HG03066 (cell line): ENCODE data around the gene MAGI1.
A peak's percentile ranks its signal among the peaks of the same experiment; 100 is the strongest.
"Not testable (repeated sequence)": the region's sequence is repeated elsewhere in the genome, so short reads cannot be mapped to it uniquely, and the experiment has no call there.

Experiments
- ATAC-seq: cut with Tn5 transposase; IDR thresholded peaks from one replicate; pipeline ENCODE4 v1.9.1; 2021; ENCODE audit warnings: low read depth; ENCODE audit not compliant: unreplicated experiment

Gene MAGI1

DNA sequence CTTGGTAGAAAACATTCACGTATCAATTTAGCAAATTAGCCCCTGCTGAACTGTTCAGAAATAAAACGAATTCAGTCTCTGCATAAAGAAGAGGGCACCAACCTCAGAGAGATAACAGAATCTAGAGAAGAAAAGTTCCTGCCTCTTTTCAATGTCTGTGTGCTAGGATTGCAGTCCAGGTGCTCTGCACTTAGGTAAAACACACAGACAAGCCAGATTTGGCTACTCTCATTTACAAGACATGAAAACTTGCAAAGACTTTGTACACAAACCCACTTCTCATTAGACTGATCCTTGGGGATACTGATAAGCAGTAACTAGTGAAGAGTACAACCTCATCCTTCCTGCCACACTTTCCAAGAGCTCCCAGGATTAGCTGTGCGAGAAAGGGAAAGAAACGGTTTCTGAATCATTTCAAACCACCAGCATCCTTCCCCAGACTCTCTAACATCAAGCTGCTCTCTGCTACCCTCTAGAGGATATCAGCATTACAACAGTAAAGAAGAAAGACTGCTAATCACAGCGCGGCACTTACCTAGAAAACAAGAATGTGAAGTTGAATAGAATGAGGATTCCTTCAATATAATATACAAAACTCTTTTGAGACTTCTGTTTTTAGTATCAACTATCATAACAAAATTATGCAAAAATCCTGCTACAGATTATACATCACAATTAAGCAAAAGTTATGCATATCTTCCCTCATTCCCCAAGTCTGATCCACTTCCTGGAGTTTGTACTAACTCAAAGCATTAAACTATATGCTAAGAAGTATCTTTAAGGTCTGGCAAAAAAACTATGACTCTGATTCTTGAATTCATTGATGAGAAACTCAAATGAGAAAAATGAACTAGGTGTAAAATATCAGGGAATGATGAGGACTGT lies 306.4 kb downstream of the MAGI1 start:
- ATAC-seq = peak; percentile 98

DNA sequence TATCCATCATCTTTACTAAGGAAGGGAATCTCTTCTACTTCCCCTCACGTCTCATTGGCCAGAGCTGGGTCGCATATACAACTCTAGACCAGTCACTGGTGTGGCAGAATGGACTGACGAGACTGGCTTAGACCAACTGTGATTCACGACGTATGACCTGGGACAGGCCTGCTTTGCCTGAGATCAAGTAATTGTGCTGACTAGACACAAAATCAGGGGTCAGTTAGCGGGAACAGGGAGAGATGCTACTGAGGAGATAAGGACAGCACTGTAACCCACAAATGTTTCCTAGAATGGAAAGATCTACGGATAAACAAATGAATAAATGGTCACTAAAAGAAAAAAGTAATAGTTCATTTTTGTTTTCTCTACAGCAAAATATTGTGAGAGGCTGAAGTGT lies 308.3 kb downstream of the MAGI1 start:
- no peak for ATAC-seq

DNA sequence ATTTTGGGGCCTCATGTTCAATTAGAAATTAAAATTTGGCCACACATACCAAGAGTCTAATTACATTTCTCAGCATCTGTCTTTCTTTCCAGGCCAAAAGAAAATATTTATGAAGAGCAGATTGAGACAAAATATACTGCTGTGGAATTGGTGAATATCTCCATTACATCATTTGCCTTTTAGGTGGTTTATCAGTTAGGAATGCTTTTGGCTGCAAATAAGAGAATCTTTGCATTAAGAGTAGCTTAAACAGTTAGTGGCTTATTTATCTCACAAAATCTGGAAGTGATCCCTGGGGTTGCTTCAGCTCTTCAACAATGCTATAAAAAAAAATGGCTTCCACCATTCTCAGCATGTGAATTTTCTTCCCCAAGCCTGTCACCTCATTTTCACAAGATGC lies 308.7 kb downstream of the MAGI1 start:
- no peak for ATAC-seq

DNA sequence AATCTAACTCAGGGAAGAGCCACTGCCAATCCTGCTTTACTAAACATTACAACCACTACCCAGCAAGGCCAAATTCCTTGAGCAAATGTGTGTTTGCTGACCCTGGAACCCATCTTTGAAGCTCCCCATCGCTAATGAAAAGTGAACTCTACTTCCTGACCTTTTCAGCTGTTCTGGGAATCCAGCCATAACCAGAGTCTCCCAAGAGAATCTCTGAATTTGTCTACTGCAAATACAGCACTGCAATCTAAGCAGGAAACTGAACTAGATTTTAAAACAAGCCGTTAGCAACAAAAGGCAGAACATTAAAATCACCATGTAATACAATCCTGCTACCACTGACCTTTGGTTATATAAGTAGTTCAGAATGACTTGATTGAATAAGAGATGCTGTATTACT lies 309.2 kb downstream of the MAGI1 start:
- ATAC-seq = no peak

DNA sequence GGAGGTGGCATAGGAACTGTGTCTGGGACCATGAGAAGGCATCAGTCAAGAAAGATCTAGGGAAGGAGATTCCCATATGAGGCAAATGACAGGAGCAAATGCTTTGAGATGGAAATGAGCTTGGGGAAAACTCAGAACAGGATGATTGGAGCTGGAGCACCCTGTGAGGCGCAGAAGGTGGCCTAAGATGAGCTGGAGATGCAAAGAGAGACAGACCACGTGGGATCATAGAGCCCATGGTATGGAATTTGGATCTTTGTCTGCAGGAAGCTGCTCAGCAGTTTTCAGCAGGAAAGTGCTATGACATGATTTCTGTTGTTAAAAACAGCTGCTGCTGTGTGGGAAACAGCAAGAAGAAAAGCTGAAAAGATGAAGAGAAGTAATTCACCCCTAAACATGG lies 310.6 kb downstream of the MAGI1 start:
- no peak for ATAC-seq

DNA sequence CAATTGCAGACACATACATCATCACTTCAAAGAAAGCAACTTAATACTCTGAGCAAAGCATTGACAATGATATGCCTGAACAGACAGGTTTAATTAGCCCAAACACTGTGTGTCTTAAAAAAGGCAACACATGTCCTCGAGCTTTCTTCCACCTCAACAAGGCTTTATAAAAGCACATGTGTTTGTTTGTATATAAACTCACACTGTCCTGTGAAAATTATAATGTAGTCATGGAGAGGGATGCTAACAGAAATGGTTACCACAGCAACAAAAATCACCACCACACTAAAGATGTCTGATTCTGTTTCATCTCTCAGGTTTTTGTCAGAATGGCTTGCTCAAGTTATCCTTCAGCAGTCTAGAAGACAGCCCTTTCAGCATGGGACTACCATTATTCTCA lies 314.7 kb downstream of the MAGI1 start:
- no peak for ATAC-seq

DNA sequence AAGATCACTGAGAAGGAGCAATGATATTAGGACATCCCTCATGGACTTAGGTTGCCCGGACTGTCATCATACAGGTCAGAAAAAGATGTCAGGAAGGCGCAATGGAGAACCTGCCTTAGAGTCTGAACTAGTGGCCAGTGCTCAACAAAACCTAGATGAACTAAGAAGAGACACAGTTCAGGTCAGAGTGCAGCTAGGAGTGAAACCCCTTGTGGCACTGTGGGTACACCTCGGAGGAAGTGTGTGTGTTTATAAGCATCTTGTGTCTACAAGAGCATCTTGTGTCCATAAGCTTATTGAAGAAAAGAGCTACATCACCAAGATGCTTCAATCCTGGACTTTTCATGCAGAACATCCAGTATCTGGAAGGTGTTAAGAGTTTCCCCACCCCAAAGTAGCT lies 315.7 kb downstream of the MAGI1 start:
- no peak for ATAC-seq

DNA sequence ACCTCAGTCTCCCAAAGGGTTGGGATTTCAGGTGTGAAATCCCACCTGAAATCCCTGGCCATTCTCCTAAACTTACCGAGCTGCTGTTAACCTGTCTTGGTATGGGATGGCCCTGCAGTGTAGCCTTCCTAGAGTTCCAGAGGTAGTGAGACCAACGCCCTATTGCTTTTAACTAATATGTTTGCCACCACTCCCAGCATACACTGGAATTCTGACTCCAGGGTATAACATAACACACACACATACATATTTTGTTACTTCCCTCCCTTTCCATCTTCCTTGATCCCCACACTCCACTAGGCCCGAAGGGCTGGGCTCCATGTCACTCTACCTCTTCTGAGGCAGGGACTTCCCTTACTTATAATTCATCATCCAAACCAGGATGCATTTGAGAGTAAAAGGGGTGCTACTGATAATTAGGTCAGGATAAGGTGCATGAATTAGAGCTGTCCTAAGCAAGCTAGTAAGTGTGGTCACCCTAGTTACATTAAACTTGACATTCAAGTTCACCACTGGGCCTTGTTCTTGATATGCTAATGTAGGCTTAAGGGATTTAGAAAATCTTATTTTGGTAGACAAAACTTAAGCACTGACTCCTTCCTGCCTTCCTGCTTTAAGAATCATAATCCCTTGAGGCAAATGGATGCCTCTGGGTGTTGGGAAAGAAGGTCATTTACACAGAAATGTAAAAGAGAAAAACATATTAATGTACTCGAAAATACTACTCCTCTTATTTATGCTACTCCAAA lies 317.6 kb downstream of the MAGI1 start:
- ATAC-seq = no peak

DNA sequence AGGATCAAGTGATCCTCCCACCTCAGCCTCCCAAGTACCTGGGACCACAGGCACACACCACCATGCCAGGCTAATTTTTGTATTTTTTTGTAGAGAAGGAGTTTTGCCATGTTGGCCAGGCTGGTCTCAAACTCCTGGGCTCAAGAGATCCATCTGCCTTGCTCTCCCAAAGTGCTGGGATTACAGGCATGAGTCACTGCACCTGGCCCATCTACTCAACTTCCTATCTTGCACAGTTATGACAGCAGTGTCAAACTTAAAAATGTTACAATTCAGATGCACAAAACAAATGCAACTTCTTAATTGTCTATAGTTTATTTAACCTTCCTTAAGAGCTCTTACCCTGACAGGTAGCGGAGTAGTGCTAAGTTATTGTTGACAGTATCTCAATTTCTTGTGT lies 319.1 kb downstream of the MAGI1 start:
- ATAC-seq = not testable (repeated sequence)

DNA sequence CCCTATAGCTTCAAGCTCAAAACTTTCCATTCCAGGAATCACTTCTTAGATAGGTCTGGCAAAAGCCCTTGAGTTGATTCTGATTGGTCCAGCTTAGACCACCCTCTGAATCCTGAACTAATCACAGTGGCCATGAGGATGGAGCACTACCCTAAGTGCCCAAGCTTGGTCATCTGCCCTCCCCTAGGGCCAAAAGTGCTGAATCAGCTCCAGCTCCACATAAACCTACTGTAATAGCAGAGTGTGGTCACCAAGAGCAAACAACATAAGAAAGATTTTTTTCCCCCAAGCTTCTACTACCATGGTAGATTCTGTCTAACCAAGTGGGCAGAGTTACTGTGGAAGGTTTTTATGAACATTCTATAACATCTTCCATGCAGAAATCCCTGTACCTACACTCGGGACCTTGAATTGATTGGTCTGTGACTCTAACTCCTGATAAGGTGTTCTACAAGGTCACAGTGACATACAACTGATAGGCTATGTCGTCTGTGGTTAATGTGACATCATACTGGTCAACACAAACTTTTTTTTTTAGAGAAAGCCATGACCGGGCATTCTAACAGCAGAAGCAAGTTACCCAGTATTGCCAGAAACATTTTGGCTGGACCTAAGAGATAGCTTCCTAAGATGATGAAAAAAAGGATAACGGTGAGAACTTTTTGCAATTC lies 320.9 kb downstream of the MAGI1 start:
- no peak for ATAC-seq

DNA sequence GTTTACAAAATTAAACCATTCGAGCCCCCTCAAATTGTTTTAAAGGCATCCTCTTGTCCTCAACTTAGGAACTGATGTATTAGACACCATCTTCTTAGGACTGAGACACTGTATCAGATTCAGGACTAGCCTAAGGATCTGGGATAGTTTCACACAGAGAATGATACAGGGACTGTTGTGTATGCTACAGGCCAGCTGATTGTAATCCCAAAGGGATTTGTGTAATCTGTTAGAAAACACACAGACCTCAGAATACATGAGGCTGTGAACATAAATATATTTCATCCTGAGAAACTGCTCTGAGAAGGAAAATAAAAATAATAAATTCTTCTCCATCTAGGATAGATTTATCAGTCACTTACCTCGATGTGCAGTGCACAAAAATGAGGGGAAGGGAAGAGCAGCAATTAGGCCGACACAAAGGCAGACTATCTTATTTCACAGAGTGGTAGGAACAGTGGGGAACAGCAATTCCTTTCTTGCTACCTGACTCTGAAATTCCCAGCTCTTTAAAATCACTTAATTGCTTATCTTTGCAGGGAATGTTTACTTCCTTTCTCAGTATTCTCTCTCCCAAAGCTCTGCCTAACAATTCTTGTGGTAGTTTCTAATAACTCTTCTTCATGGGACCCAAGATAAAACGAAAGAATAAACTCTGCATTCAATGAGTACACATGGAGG lies 322.5 kb downstream of the MAGI1 start:
- ATAC-seq = no peak

DNA sequence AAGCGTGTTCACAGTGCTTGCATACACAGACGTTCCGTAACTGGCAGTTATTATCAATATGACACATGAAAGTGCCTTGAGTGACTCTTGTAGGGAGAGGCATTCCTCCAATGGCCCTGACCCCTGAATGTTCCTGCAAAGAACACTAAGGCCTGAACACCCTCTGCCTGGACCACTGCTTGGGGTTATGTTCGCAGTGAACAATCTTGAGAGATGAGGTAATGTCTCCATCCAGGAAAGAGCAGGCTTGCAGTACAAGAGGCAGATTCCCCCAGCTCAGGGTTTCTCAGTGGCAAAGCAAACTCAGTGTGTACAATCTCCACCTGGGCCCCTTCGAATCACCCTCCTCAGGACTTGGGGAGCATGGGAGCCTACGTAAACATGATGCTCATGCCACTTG lies 324.6 kb downstream of the MAGI1 start:
- no peak for ATAC-seq

DNA sequence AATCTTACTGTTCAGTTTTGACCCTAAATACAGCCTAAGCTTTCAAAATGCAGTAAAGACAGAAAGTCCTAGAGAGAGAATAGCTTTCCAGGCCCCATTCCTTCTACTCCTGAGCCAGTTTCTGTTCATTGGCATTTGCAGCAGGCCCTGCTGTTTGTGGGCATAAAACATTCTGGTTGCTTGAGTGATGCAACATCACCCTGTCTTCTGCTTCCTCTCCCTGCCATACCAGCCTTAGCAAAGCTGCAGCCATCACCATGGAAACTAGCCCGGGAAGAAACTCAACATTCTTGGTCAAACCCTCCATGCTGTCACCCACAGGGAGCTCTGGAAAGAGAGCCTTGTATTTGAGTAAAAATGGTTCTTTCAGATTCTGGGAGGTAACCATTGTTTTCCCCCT lies 325.7 kb downstream of the MAGI1 start:
- no peak for ATAC-seq

DNA sequence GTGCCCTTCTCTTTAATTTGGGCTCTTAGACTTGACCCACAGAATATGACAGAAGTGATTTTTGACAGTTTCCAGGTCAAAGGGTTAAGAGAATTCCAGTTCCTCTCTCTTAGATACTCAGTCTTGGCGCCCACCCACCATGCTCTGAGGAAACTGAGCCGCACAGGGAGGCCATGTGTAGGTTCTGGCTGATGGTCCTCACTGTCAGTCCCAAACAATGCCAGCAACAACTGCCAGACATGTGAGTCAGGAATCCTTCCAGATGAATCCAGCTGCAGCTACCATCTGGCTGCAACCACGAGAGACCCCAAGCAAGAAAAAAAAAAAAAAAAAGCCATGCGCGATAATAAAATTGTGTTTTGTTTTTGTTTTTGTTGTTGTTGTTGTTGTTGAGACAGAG lies 326.6 kb downstream of the MAGI1 start:
- no peak for ATAC-seq

DNA sequence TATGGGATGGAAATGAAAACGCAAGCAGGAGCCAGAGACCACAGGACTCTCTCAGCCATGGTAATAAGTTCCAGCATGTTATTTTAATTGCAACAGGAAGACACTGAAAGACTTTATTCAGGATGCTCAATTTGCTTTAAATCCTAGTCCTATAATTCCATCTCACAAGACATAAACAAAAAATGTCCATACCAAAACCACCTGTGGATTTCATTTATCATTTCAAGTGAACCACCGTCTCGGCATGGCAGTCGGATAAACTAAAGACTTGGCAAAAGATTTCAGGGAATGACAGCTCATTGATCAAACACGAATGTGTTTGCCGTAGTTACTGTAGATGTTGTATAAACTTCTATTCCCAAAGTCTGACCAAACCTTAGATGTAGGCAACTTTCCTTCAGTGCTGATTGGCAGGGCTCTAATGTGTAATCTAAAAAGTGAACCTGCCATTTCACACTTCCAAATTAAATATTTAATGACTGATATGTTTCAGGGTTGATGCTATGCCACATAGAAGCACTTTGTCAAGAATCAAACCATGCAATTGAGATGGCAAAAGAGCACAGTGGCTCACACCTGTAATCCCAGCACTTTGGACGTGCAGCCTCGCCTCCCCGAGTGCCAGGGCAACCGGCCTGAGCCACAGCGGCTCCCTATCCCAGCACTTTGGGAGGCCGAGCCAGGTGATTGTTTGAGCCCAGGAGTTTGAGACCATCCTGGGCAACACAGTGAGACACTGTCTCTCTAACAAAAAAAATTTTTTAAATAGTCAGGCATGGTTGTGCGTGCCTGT lies 331.7 kb downstream of the MAGI1 start:
- ATAC-seq = no peak

DNA sequence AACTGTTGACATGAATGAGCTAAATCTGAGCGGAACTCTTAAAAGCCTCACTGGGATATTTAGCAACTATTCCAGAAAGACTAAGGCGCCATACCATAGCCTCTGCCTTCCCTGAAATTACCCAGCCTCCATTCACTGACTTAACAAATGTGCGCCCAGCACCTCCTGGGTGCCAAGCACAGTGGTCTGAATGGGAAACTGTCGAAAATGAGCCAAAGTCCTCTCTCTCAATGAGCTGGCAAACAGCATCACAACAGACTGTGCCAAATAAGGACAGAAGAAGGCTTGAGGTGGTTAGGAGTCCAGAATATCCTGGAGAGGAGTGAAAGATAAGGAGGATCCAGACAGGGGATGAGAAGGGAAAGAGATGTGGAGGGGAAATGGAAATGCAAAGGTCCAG lies 332.4 kb downstream of the MAGI1 start:
- no peak for ATAC-seq

DNA sequence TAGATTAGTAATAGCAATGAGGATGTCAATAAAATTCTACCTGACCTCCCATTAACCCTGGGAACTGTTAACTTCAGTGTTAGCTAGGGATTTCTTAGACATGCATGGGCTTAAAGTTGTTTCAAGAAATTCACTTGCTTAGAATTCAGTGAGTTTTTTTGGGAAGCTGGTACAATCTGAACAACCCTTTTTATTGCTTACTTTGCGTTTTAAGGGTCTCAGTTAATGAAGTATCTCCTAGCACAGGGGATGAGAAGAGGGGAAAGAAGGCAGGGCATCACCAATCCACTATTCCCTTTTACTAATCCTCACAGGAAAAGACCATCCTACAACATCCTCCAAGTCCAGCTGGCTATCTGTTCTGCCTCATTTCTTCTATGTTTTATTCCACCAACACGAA lies 334.9 kb downstream of the MAGI1 start:
- no peak for ATAC-seq

DNA sequence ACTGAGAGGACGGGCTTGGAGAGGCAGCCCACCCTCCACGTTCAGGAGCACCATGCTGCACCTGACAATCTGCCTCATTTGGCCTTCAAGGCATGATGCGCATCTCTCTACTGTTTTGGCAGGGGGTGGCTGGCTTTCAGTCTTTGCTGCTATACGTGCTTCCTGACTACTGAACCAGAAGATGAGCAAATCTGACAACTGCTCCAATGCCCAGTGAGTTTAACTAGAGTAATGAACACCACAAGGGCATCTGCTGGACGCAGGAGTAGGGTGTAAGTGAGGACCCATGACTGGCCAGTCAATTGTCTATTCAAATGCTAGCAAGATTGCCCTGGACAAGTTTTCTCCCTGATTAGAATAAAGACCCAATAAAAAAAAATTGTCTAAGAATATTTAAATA lies 335.7 kb downstream of the MAGI1 start:
- no peak for ATAC-seq

DNA sequence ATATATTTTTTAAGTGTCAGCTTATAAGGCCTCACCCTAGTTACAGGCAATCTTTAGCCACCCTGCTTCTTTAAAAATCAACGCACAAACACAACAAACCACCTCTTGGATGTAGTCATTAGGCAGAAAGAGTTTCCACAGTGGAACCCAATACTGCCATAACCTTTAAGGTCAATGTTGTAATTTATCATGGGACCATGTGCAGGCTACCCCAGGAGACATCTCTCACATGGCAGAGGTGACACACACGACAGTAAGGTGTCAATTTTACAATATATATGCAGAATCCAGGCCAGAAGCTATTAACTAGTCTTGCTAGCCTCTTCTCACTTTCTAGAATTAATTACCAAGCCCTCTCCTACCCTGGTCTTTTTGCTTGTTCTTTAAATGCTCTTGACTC lies 336.5 kb downstream of the MAGI1 start:
- no peak for ATAC-seq

DNA sequence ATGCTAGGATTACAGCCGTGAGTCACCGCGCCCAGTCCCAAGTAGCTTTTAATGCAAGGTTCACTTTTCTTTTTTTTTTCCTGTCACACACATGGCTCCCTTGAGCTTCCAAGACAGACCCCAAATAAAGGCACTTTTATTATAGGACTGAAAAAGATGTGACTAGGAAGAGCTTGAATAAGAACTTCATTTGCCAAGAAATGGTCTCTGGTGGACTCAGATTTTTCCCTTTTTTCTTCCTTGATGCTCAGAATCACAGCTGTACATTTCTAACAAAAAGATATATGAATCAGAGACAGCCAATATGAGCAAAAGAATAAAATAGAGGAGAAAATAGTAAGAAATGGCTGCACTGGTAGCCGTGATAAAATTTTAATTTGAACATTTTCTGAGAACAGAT lies 337.2 kb downstream of the MAGI1 start:
- ATAC-seq = no peak
